Hepatocyte (in vitro differentiated cells): ENCODE results near the gene ACSM2B. TPM values are rescaled to one million over a fixed set of nuclear protein-coding genes. Genes with fewer than 3 reads are reported as not detected.
"Not testable (repeated sequence)": the region's sequence is repeated elsewhere in the genome, so short reads cannot be mapped to it uniquely, and the experiment has no call there.

Experiments
- DNase-seq: peaks from one replicate; pipeline ENCODE4 v3.0.0-alpha.2; 2016; ENCODE audit warnings: low spot score
- H2AFZ ChIP-seq: fragments of 200-600 bp; sonication (generic); 2 replicates; pipeline ENCODE4 v1.6.0; 2016; ENCODE audit warnings: antibody characterized with exemption, mild to moderate bottlenecking
- H3K27ac ChIP-seq: fragments of 200-600 bp; sonication (generic); 2 replicates; pipeline ENCODE4 v1.5.1; 2016; ENCODE audit warnings: mild to moderate bottlenecking
- H3K27me3 ChIP-seq: fragments of 200-600 bp; sonication (generic); 2 replicates; pipeline ENCODE4 v1.6.1; 2016
- H3K36me3 ChIP-seq: fragments of 200-600 bp; sonication (generic); replicated peaks from 2 replicates; pipeline ENCODE4 v1.5.1; 2016; ENCODE audit warnings: low read depth; ENCODE audit not compliant: insufficient read depth
- H3K4me1 ChIP-seq: fragments of 200-600 bp; sonication (generic); 2 replicates; pipeline ENCODE4 v1.5.1; 2016; ENCODE audit warnings: mild to moderate bottlenecking, moderate library complexity; ENCODE audit not compliant: insufficient read depth
- H3K4me2 ChIP-seq: fragments of 200-600 bp; sonication (generic); 2 replicates; pipeline ENCODE4 v1.6.0; 2016
- H3K4me3 ChIP-seq: fragments of 200-600 bp; sonication (generic); 2 replicates; pipeline ENCODE4 v1.5.1; 2016; ENCODE audit warnings: mild to moderate bottlenecking
- H3K79me2 ChIP-seq: fragments of 200-600 bp; sonication (generic); 2 replicates; pipeline ENCODE4 v1.6.0; 2017; ENCODE audit warnings: mild to moderate bottlenecking
- H3K9me2 ChIP-seq: fragments of 200-600 bp; sonication (generic); replicated peaks from 2 replicates; pipeline ENCODE4 v1.6.0; 2017; ENCODE audit warnings: mild to moderate bottlenecking; ENCODE audit not compliant: insufficient read depth
- H3K9me3 ChIP-seq: fragments of 200-600 bp; sonication (generic); 2 replicates; pipeline ENCODE4 v1.5.1; 2016; ENCODE audit warnings: low read depth, mild to moderate bottlenecking
- H4K20me1 ChIP-seq: fragments of 200-600 bp; sonication (generic); 2 replicates; pipeline ENCODE4 v1.6.0; 2016; ENCODE audit warnings: mild to moderate bottlenecking; ENCODE audit not compliant: insufficient read depth, poor library complexity, severe bottlenecking
- EZH2 ChIP-seq: fragments of 200-600 bp; sonication (generic); IDR thresholded peaks from 2 replicates; pipeline ENCODE4 v1.6.1; 2016; ENCODE audit warnings: antibody characterized with exemption, mild to moderate bottlenecking, borderline replicate concordance
- EZH2phosphoT487 ChIP-seq: fragments of 200-600 bp; sonication (generic); IDR thresholded peaks from one replicate; pipeline ENCODE4 v1.6.1; 2018; ENCODE audit warnings: antibody characterized with exemption, mild to moderate bottlenecking, low read depth, moderate library complexity; ENCODE audit not compliant: unreplicated experiment, severe bottlenecking
- WGBS: methylation state at CpG from one replicate; pipeline ENCODE4 v1.1.6; 2016; ENCODE audit warnings: low lambda C conversion rate; ENCODE audit errors: missing lambda C conversion rate; 5-methylcytosine and 5-hydroxymethylcytosine counted together
- polyA plus RNA-seq: library from polyadenylated mRNA; unstranded; fragments of >200 nt; fragmentation: Nextera tagmentation; extraction: Ambion mirVana; gene quantifications from 2 replicates; pipeline ENCODE4 v1.2.1, GENCODE V29; 2016
- small RNA-seq: library from RNA; depleted of rRNA; stranded (forward); fragments of <200 nt; gene quantifications from one replicate; pipeline ENCODE3, GENCODE V24; 2014
- total RNA-seq: library from RNA; depleted of rRNA; stranded (reverse); fragments of >200 nt; gene quantifications from 2 replicates; pipeline ENCODE4 v1.2.3, GENCODE V29; 2014
- TF ChIP-seq, protein P1 (sequence below): fragments of 200-600 bp; sonication (generic); IDR thresholded peaks from 2 replicates; pipeline ENCODE4 v1.5.1; 2016; ENCODE audit warnings: antibody characterized with exemption, mild to moderate bottlenecking; ENCODE audit not compliant: poor library complexity

The ACSM2B gene
- total and polyA plus RNA-seq, 2 experiments from 2014 or later, result 32.7 to 43.6 TPM

GRCh38 chr16:20507280-20507679 is 68.9 kb downstream of the ACSM2B start:
- no peaks in the 10 kb centered on the region for H3K9me2 ChIP-seq
- no peaks in the 10 kb centered on the region for H4K20me1 ChIP-seq
- H3K79me2 ChIP-seq, result no peaks in the 10 kb centered on the region
- no peak overlapping the region for H3K27ac ChIP-seq
- no peaks in the 10 kb centered on the region for H3K36me3 ChIP-seq
- no peaks in the 10 kb centered on the region for H3K4me1 ChIP-seq
- no peak overlapping the region for H3K4me2 ChIP-seq
- H3K4me3 ChIP-seq, result no peak overlapping the region
- 50% methylated on average over 2 of the region's 2 CpGs for WGBS
- H3K27me3 ChIP-seq, result no peaks in the 10 kb centered on the region
- no peak for DNase-seq
- TF ChIP-seq EZH2phosphoT487 (no peak), EZH2 (no peak)
- TF ChIP-seq, protein P1, sequence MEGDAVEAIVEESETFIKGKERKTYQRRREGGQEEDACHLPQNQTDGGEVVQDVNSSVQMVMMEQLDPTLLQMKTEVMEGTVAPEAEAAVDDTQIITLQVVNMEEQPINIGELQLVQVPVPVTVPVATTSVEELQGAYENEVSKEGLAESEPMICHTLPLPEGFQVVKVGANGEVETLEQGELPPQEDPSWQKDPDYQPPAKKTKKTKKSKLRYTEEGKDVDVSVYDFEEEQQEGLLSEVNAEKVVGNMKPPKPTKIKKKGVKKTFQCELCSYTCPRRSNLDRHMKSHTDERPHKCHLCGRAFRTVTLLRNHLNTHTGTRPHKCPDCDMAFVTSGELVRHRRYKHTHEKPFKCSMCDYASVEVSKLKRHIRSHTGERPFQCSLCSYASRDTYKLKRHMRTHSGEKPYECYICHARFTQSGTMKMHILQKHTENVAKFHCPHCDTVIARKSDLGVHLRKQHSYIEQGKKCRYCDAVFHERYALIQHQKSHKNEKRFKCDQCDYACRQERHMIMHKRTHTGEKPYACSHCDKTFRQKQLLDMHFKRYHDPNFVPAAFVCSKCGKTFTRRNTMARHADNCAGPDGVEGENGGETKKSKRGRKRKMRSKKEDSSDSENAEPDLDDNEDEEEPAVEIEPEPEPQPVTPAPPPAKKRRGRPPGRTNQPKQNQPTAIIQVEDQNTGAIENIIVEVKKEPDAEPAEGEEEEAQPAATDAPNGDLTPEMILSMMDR, result no peak
- no peak overlapping the region for H2AFZ ChIP-seq
- peaks cover 7% of the 10 kb centered on the region for H3K9me3 ChIP-seq

DNA sequence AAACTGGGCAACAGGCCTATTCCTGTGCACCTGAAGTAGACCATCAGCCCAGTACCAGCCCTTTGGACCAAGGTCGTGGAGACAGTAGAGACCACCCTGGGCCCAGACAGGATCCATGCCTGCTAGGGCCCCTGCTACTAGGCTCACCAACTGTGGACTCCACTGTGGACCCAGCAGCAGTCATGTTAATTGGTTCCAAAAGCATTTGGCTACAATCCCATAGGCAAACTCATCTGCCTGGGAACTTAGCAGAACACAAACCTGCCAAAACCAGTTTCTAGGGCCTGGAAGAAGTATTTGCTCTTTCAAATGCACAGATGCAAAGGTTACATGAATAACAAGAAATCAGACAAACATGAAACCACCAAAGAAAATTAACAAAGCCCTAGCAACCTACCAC is 71.7 kb downstream of the ACSM2B start:
- Histone ChIP-seq H3K27me3 (no peaks in the 10 kb centered on the region), H3K36me3 (no peaks in the 10 kb centered on the region), H3K4me2 (no peak overlapping the region), H2AFZ (no peak overlapping the region), H3K79me2 (no peaks in the 10 kb centered on the region), H3K9me3 (peaks cover 7% of the 10 kb centered on the region), H3K27ac (no peak overlapping the region), H3K4me3 (no peak overlapping the region), H3K4me1 (no peaks in the 10 kb centered on the region), H3K9me2 (no peaks in the 10 kb centered on the region), H4K20me1 (no peaks in the 10 kb centered on the region)
- WGBS, result 69% methylated on average over 1 of the region's 1 CpG
- TF ChIP-seq EZH2 (no peak), EZH2phosphoT487 (no peak)
- DNase-seq, result no peak

GRCh38 chr16:20491448-20491847 is 84.7 kb downstream of the ACSM2B start:
- WGBS, result no CpG with 5 or more reads among the region's 11 CpGs
- not testable (repeated sequence) for H3K4me3 ChIP-seq

GRCh38 chr16:20490994-20491393 is 85.2 kb downstream of the ACSM2B start:
- not testable (repeated sequence) for H4K20me1 ChIP-seq, H3K27me3 ChIP-seq, H3K79me2 ChIP-seq, H3K4me2 ChIP-seq, H3K27ac ChIP-seq, DNase-seq, H3K4me3 ChIP-seq, H3K4me1 ChIP-seq, H3K9me2 ChIP-seq, H3K36me3 ChIP-seq, H3K9me3 ChIP-seq, H2AFZ ChIP-seq
- WGBS, result no CpG with 5 or more reads among the region's 3 CpGs

More at GRCh38 chr16:20491448-20491847, 84.7 kb downstream of the ACSM2B start:
- H3K79me2 ChIP-seq, H3K36me3 ChIP-seq, H3K4me2 ChIP-seq, H3K27me3 ChIP-seq, H3K4me1 ChIP-seq, H3K27ac ChIP-seq, H4K20me1 ChIP-seq, H3K9me3 ChIP-seq, H3K9me2 ChIP-seq, DNase-seq, H2AFZ ChIP-seq: not testable (repeated sequence)

Small RNA genes lying within 50 kb of the gene (small RNA-seq; reads per million reads assigned to genes)
- gene AC141273.3, result not detected

Other genes starting within 250 kb of the ACSM2B start
- 14.7 and 24.8 TPM in 2 replicates for gene GP2, start 248.9 kb downstream of the ACSM2B start, total RNA-seq
- gene GP2, start 248.9 kb downstream of the ACSM2B start, polyA plus RNA-seq, result 17.2 and 34.6 TPM in 2 replicates
- not detected in 2 replicates for gene UMOD, start 223.7 kb downstream of the ACSM2B start, total RNA-seq
- gene UMOD, start 223.7 kb downstream of the ACSM2B start, polyA plus RNA-seq, result not detected in 2 replicates
- not detected in 2 replicates for gene PDILT, start 171.6 kb downstream of the ACSM2B start, total RNA-seq
- gene PDILT, start 171.6 kb downstream of the ACSM2B start, polyA plus RNA-seq, result not detected in 2 replicates
- gene ACSM5, start 166.8 kb downstream of the ACSM2B start, total RNA-seq, result 2.1 and 5.5 TPM in 2 replicates
- gene ACSM5, start 166.8 kb downstream of the ACSM2B start, polyA plus RNA-seq, result 3.3 and 8.9 TPM in 2 replicates
- gene ACSM2A, start 124.8 kb downstream of the ACSM2B start, total RNA-seq, result 25.5 and 27.6 TPM in 2 replicates
- 22.0 and 33.5 TPM in 2 replicates for gene ACSM2A, start 124.8 kb downstream of the ACSM2B start, polyA plus RNA-seq
- 0.47 and 0.48 TPM in 2 replicates for gene ACSM1, start 121.3 kb upstream of the ACSM2B start, total RNA-seq
- gene ACSM1, start 121.3 kb upstream of the ACSM2B start, polyA plus RNA-seq, result 0.51 and 0.75 TPM in 2 replicates
- gene THUMPD1, start 165.5 kb upstream of the ACSM2B start, total RNA-seq, result 42.7 and 51.6 TPM in 2 replicates
- gene THUMPD1, start 165.5 kb upstream of the ACSM2B start, polyA plus RNA-seq, result 27.3 and 27.7 TPM in 2 replicates
- gene ACSM3, start 187.6 kb upstream of the ACSM2B start, total RNA-seq, result 26.5 and 46.7 TPM in 2 replicates
- gene ACSM3, start 187.6 kb upstream of the ACSM2B start, polyA plus RNA-seq, result 14.5 and 18.9 TPM in 2 replicates
- 20.8 and 26.9 TPM in 2 replicates for gene ERI2, start 230.1 kb upstream of the ACSM2B start, total RNA-seq
- gene ERI2, start 230.1 kb upstream of the ACSM2B start, polyA plus RNA-seq, result 6.9 and 19.1 TPM in 2 replicates
- 3.6 and 9.4 TPM in 2 replicates for gene REXO5, start 230.2 kb upstream of the ACSM2B start, total RNA-seq
- gene REXO5, start 230.2 kb upstream of the ACSM2B start, polyA plus RNA-seq, result 2.9 and 3.5 TPM in 2 replicates